IMR-90 (cell line): ENCODE results near the gene AMDHD2. TPM values are rescaled to one million over a fixed set of nuclear protein-coding genes. Genes with fewer than 3 reads are reported as not detected.

Experiments
- ATAC-seq: fragments of 200-7000 bp; cut with Tn5 transposase; 2 replicates; pipeline ENCODE4 v1.9.1; 2020; ENCODE audit warnings: low read depth, mild to moderate bottlenecking, moderate library complexity
- BruUV-seq: library from RNA; stranded (reverse); fragments of 400-500 nt; replicated peaks from 2 replicates; lab custom pipeline; 2021; lab: Mats Ljungman, UMichigan
- CTCF ChIA-PET: fragments of 300-600 bp; formaldehyde crosslinking; extraction: SDS; loops from one replicate; lab custom pipeline; 2021; ENCODE audit warnings: antibody characterized with exemption; lab: Yijun Ruan, JAX
- POLR2A ChIA-PET: fragments of 300-600 bp; sonication (Branson Sonifier 250); formaldehyde crosslinking; loops from one replicate; lab custom pipeline; 2022; ENCODE audit warnings: antibody characterized with exemption; ENCODE audit not compliant: unreplicated experiment; lab: Charles Lee
- DNase-seq: peaks from one replicate; pipeline ENCODE4 v3.0.0; 2013
- H2AFZ ChIP-seq: replicated peaks from 2 replicates; pipeline ENCODE3; 2013; ENCODE audit warnings: low read length, mild to moderate bottlenecking; ENCODE audit not compliant: poor library complexity
- H2AK5ac ChIP-seq: 2 replicates; pipeline ENCODE4 v1.6.1; 2013; ENCODE audit warnings: low read depth, low read length, inconsistent platforms
- H2AK9ac ChIP-seq: replicated peaks from 2 replicates; pipeline ENCODE3; 2013; ENCODE audit warnings: mild to moderate bottlenecking, low read depth, low read length, moderate library complexity; ENCODE audit not compliant: poor library complexity
- H2BK120ac ChIP-seq: 2 replicates; pipeline ENCODE4 v1.6.1; 2013; ENCODE audit warnings: low read depth, low read length, inconsistent platforms
- H2BK15ac ChIP-seq: 3 replicates; pipeline ENCODE4 v1.6.1; 2013; ENCODE audit warnings: low read depth, low read length, inconsistent platforms
- H2BK20ac ChIP-seq: 2 replicates; pipeline ENCODE4 v1.6.1; 2013; ENCODE audit warnings: low read depth, mild to moderate bottlenecking, inconsistent platforms, low read length, moderate library complexity
- H2BK5ac ChIP-seq: 2 replicates; pipeline ENCODE4 v1.6.1; 2013; ENCODE audit warnings: mild to moderate bottlenecking, low read depth, low read length, inconsistent platforms; ENCODE audit not compliant: poor library complexity, severe bottlenecking
- H3K14ac ChIP-seq: replicated peaks from 2 replicates; pipeline ENCODE4 v1.6.1; 2013; ENCODE audit warnings: low read depth, low read length, inconsistent platforms
- H3K18ac ChIP-seq: 2 replicates; pipeline ENCODE4 v1.6.1; 2013; ENCODE audit warnings: low read depth, low read length, control low read depth
- H3K23ac ChIP-seq: 2 replicates; pipeline ENCODE4 v1.6.1; 2013; ENCODE audit warnings: low read depth, low read length, inconsistent platforms
- H3K27ac ChIP-seq: 2 replicates; pipeline ENCODE4 v1.5.1; 2013; ENCODE audit warnings: mild to moderate bottlenecking, control low read depth, low read length; ENCODE audit not compliant: insufficient read depth
- H3K27me3 ChIP-seq: 2 replicates; pipeline ENCODE4 v1.6.1; 2013; ENCODE audit warnings: low read length; ENCODE audit not compliant: control insufficient read depth, insufficient read depth
- H3K36me3 ChIP-seq: 2 replicates; pipeline ENCODE4 v1.6.1; 2013; ENCODE audit warnings: low read length, mixed read lengths; ENCODE audit not compliant: control insufficient read depth, insufficient read depth
- H3K4ac ChIP-seq: 2 replicates; pipeline ENCODE4 v1.6.1; 2013; ENCODE audit warnings: low read depth, low read length, inconsistent platforms
- H3K4me1 ChIP-seq: 2 replicates; pipeline ENCODE4 v1.6.1; 2013; ENCODE audit warnings: low read length, mixed read lengths; ENCODE audit not compliant: control insufficient read depth, insufficient read depth
- H3K4me2 ChIP-seq: 2 replicates; pipeline ENCODE4 v1.6.1; 2013; ENCODE audit warnings: low read depth, mild to moderate bottlenecking, control low read depth, low read length, moderate library complexity
- H3K4me3 ChIP-seq: 2 replicates; pipeline ENCODE4 v1.5.1; 2013; ENCODE audit warnings: low read depth, mild to moderate bottlenecking, control low read depth, low read length, moderate library complexity; ENCODE audit not compliant: insufficient read depth
- H3K56ac ChIP-seq: 2 replicates; pipeline ENCODE4 v1.6.1; 2013; ENCODE audit warnings: low read length, inconsistent platforms; ENCODE audit not compliant: insufficient read depth; ENCODE audit errors: extremely low read depth
- H3K79me1 ChIP-seq, 2 experiments: 2 replicates each; pipeline ENCODE4 v1.6.1; 2013; ENCODE audit warnings: low read length in 2 of 2, inconsistent platforms in 1 of 2, low read depth in 1 of 2
- H3K9ac ChIP-seq: 2 replicates; pipeline ENCODE4 v1.6.1; 2013; ENCODE audit warnings: low read depth, low read length, control low read depth
- H3K9me1 ChIP-seq: 2 replicates; pipeline ENCODE4 v1.6.1; 2013; ENCODE audit warnings: low read length, inconsistent platforms; ENCODE audit not compliant: insufficient read depth
- H3K9me3 ChIP-seq: 2 replicates; pipeline ENCODE4 v1.6.1; 2013; ENCODE audit warnings: low read length; ENCODE audit not compliant: control insufficient read depth, insufficient read depth
- H4K20me1 ChIP-seq: 2 replicates; pipeline ENCODE4 v1.6.1; 2013; ENCODE audit warnings: low read length, inconsistent platforms; ENCODE audit not compliant: insufficient read depth
- H4K5ac ChIP-seq: 2 replicates; pipeline ENCODE4 v1.6.1; 2013; ENCODE audit warnings: mild to moderate bottlenecking, low read depth, low read length, control low read depth
- H4K8ac ChIP-seq, 2 experiments: 2 replicates each; pipeline ENCODE4 v1.6.1; 2013; ENCODE audit warnings: low read depth in 2 of 2, low read length in 2 of 2, control low read depth in 1 of 2, inconsistent platforms in 1 of 2
- H4K91ac ChIP-seq: 2 replicates; pipeline ENCODE4 v1.6.1; 2013; ENCODE audit warnings: low read depth, low read length, inconsistent platforms; ENCODE audit not compliant: insufficient read depth
- BHLHE40 ChIP-seq: fragments of 150-350 bp; IDR thresholded peaks from 2 replicates; pipeline ENCODE4 v1.6.1; 2016; ENCODE audit warnings: mild to moderate bottlenecking, low read depth, low read length
- CEBPB ChIP-seq: IDR thresholded peaks from 2 replicates; pipeline ENCODE4 v1.6.1; 2012; ENCODE audit warnings: low read depth, low read length, improper control_type of control experiment
- CHD1 ChIP-seq: IDR thresholded peaks from 2 replicates; pipeline ENCODE4 v1.6.1; 2012; ENCODE audit warnings: low read depth, low read length, improper control_type of control experiment
- FOS ChIP-seq: fragments of 150-350 bp; IDR thresholded peaks from 2 replicates; pipeline ENCODE4 v1.6.1; 2016; ENCODE audit warnings: low read depth, low read length
- MAFK ChIP-seq: IDR thresholded peaks from 2 replicates; pipeline ENCODE4 v1.6.1; 2012; ENCODE audit warnings: low read depth, low read length, improper control_type of control experiment
- MAZ ChIP-seq: IDR thresholded peaks from 2 replicates; pipeline ENCODE4 v1.6.1; 2012; ENCODE audit warnings: low read depth, mild to moderate bottlenecking, low read length, improper control_type of control experiment, moderate library complexity, borderline replicate concordance
- MXI1 ChIP-seq: IDR thresholded peaks from 2 replicates; pipeline ENCODE4 v1.6.1; 2012; ENCODE audit warnings: low read depth, mild to moderate bottlenecking, low read length, moderate library complexity, borderline replicate concordance
- NFE2L2 ChIP-seq: fragments of 150-350 bp; IDR thresholded peaks from 2 replicates; pipeline ENCODE4 v1.6.1; 2016; ENCODE audit warnings: low read depth, mild to moderate bottlenecking, low read length
- POLR2A ChIP-seq: IDR thresholded peaks from 2 replicates; pipeline ENCODE4 v1.6.1; 2012; ENCODE audit warnings: mild to moderate bottlenecking, low read depth, low read length
- SMC3 ChIP-seq: fragments of 150-350 bp; IDR thresholded peaks from 2 replicates; pipeline ENCODE4 v1.6.1; 2016; ENCODE audit warnings: low read depth, mild to moderate bottlenecking, antibody characterized with exemption, low read length, moderate library complexity
- WGBS, 2 experiments: methylation state at CpG; one replicate each; pipeline versions ENCODE4 v1.1.5 to v1.1.7; 2013; ENCODE audit warnings: missing lambda C conversion rate in 2 of 2; ENCODE audit not compliant: insufficient read length in 1 of 2; ENCODE audit errors: extremely low coverage in 2 of 2; 5-methylcytosine and 5-hydroxymethylcytosine counted together
- dilution Hi-C: fragments of 300-500 bp; cut with HindIII; formaldehyde crosslinking; loops from one replicate; pipeline ENCODE4 v1.14.3; 2018; ENCODE audit warnings: low sequenced_read_pairs; ENCODE audit not compliant: unreplicated experiment
- in situ Hi-C: fragments of 300-500 bp; cut with MboI; formaldehyde crosslinking; loops from 3 replicates; pipeline ENCODE4 v1.14.3; 2019; ENCODE audit warnings: low sequenced_read_pairs, inconsistent platforms, mixed read lengths
- intact Hi-C: fragments of 100-400 bp; cut with micrococcal nuclease; formaldehyde crosslinking; loops from 2 replicates; pipeline ENCODE4 v1.10.0; 2022
- polyA plus RNA-seq, 3 experiments: library from polyadenylated mRNA; depleted of rRNA; stranded (reverse); fragments of >200 nt; gene quantifications; 2 replicates each; pipeline ENCODE4 v1.2.3, GENCODE V29; 2012; ENCODE audit warnings: low replicate concordance in 1 of 3
- total RNA-seq: library from RNA; depleted of rRNA; stranded (reverse); fragments of >200 nt; gene quantifications from 2 replicates; pipeline ENCODE4 v1.2.3, GENCODE V29; 2012
- TF ChIP-seq, protein P1 (sequence below): conservative IDR thresholded peaks from 2 replicates; pipeline ENCODE4 v1.5.1; 2012; ENCODE audit warnings: mild to moderate bottlenecking, low read depth, low read length, improper control_type of control experiment
- TF ChIP-seq, protein P2 (sequence below): fragments of 150-350 bp; IDR thresholded peaks from 2 replicates; pipeline ENCODE4 v1.6.1; 2017; ENCODE audit warnings: mild to moderate bottlenecking, antibody characterized with exemption, low read length, low read depth

Gene AMDHD2
- total and polyA plus RNA-seq, 2 of the 4 experiments (the other 2 are of a cell fraction) = 10.6 to 30.3 TPM

DNA sequence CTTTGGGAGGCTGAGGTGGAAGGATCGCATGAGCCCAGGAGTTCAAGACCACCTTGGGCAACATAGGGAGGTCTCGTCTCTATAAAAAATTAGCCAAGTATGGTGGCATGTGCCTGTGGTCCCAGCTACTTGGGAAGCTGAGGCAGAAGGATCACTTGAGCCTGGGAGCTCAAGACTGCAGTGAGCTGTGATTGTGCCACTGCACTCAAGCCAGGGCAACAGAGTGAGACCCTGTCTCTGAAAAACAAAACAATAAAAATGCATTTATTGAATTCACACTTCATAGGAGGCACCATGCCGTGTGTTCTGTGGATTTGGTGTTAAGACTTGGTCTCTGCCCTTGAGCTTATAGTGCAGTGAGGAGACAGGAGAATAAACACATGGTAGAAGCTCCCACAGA is 42.8 kb upstream of the AMDHD2 start:
- peaks cover 28% of the 10 kb centered on the region for H4K20me1 ChIP-seq
- H2BK15ac ChIP-seq = no peak overlapping the region
- H2BK20ac ChIP-seq = no peak overlapping the region
- no peak overlapping the region for H4K91ac ChIP-seq
- H3K4ac ChIP-seq = no peak overlapping the region
- no peak overlapping the region for H3K56ac ChIP-seq
- H3K9me3 ChIP-seq = no peaks in the 10 kb centered on the region
- H3K18ac ChIP-seq = no peak overlapping the region
- H3K4me1 ChIP-seq = peaks cover 10% of the 10 kb centered on the region
- CTCF ChIA-PET = no interaction called here
- H2AK9ac ChIP-seq = no peak overlapping the region
- dilution Hi-C loops (no loop called here), in situ Hi-C loops (no loop called here), intact Hi-C loops (no loop called here)
- POLR2A ChIA-PET = no interaction called here
- no peak overlapping the region for H3K9ac ChIP-seq
- H2AK5ac ChIP-seq = no peak overlapping the region
- peaks cover 15 to 70% of the 10 kb centered on the region in 2 experiments; a peak in 3 of 4 replicates for H3K79me1 ChIP-seq
- H3K4me2 ChIP-seq = no peak overlapping the region
- no peak overlapping the region for H2BK120ac ChIP-seq
- no peak overlapping the region for H4K5ac ChIP-seq
- DNase-seq = no peak
- H3K36me3 ChIP-seq = no peaks in the 10 kb centered on the region
- H3K27me3 ChIP-seq = no peaks in the 10 kb centered on the region
- WGBS, 2 experiments = 92% methylated on average over 2 of the region's 3 CpGs; no CpG with 5 or more reads in 1 of the 2 experiments
- H3K27ac ChIP-seq = no peak overlapping the region
- TF ChIP-seq, protein P1, sequence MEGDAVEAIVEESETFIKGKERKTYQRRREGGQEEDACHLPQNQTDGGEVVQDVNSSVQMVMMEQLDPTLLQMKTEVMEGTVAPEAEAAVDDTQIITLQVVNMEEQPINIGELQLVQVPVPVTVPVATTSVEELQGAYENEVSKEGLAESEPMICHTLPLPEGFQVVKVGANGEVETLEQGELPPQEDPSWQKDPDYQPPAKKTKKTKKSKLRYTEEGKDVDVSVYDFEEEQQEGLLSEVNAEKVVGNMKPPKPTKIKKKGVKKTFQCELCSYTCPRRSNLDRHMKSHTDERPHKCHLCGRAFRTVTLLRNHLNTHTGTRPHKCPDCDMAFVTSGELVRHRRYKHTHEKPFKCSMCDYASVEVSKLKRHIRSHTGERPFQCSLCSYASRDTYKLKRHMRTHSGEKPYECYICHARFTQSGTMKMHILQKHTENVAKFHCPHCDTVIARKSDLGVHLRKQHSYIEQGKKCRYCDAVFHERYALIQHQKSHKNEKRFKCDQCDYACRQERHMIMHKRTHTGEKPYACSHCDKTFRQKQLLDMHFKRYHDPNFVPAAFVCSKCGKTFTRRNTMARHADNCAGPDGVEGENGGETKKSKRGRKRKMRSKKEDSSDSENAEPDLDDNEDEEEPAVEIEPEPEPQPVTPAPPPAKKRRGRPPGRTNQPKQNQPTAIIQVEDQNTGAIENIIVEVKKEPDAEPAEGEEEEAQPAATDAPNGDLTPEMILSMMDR = no peak
- TF ChIP-seq BHLHE40 (no peak), MAZ (no peak), CHD1 (no peak), FOS (no peak), MXI1 (no peak), MAFK (no peak), CEBPB (no peak), SMC3 (no peak), NFE2L2 (no peak), POLR2A (no peak)
- TF ChIP-seq, protein P2, sequence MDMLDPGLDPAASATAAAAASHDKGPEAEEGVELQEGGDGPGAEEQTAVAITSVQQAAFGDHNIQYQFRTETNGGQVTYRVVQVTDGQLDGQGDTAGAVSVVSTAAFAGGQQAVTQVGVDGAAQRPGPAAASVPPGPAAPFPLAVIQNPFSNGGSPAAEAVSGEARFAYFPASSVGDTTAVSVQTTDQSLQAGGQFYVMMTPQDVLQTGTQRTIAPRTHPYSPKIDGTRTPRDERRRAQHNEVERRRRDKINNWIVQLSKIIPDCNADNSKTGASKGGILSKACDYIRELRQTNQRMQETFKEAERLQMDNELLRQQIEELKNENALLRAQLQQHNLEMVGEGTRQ = no peak
- H4K8ac ChIP-seq = no peak overlapping the region
- H3K9me1 ChIP-seq = peaks cover 3% of the 10 kb centered on the region; the same call in 1 of the 2 replicates
- no peak for ATAC-seq
- no TSS peak for BruUV-seq
- H2BK5ac ChIP-seq = no peak overlapping the region
- H2AFZ ChIP-seq = no peak overlapping the region
- H3K23ac ChIP-seq = no peak overlapping the region
- H3K14ac ChIP-seq = no peak overlapping the region
- H3K4me3 ChIP-seq = no peak overlapping the region
